Measurements from ENCODE around the gene CLEC9A.

DNA sequence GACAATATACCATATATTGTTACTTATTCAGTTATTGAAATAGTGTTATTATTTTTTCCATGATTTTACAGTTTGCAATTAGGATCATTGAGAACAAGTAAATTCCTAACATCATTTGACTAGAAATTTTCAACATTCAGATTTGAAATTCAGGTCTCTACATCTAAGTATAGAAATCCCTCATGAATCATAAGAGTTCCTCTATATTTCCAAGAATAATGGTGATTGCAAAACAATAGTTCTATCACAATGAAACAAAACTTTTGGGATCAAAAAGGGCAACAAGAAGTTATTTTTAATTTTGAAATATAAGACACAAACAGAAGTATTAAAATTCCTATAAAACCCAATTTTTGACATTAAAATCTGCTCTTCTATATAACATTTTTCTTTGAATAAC is 57.5 kb downstream of the CLEC9A start:
- TF ChIP-seq, protein P1, sequence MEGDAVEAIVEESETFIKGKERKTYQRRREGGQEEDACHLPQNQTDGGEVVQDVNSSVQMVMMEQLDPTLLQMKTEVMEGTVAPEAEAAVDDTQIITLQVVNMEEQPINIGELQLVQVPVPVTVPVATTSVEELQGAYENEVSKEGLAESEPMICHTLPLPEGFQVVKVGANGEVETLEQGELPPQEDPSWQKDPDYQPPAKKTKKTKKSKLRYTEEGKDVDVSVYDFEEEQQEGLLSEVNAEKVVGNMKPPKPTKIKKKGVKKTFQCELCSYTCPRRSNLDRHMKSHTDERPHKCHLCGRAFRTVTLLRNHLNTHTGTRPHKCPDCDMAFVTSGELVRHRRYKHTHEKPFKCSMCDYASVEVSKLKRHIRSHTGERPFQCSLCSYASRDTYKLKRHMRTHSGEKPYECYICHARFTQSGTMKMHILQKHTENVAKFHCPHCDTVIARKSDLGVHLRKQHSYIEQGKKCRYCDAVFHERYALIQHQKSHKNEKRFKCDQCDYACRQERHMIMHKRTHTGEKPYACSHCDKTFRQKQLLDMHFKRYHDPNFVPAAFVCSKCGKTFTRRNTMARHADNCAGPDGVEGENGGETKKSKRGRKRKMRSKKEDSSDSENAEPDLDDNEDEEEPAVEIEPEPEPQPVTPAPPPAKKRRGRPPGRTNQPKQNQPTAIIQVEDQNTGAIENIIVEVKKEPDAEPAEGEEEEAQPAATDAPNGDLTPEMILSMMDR (IDR thresholded peaks at IDR 0.05 in 2 of 3, conservative IDR thresholded peaks at IDR 0.05 in 1 of 3; ENCODE audit: insufficient read depth in 2 of 3, low read depth in 1 of 3, low read length in 3 of 3): no peak
- TF ChIP-seq ESRRB (CRISPR knock-in tag; IDR thresholded peaks at IDR 0.05; ENCODE audit: borderline replicate concordance) (no peak), ZNF224 (CRISPR knock-in tag; IDR thresholded peaks at IDR 0.05) (no peak), POLR3A (IDR thresholded peaks at IDR 0.05; ENCODE audit: borderline replicate concordance, extremely low read depth, insufficient read depth, insufficient read length) (no peak), MTF1 (CRISPR knock-in tag; IDR thresholded peaks at IDR 0.05; ENCODE audit: borderline replicate concordance) (no peak), ZNF263 (CRISPR knock-in tag; IDR thresholded peaks at IDR 0.05; ENCODE audit: borderline replicate concordance) (no peak), EP300 (IDR thresholded peaks at IDR 0.05; ENCODE audit: low read length) (no peak), POLR2A (conservative IDR thresholded peaks at IDR 0.05) (no peak), RFX5 (IDR thresholded peaks at IDR 0.05; ENCODE audit: low read depth, low read length) (no peak), NFIC (IDR thresholded peaks at IDR 0.05) (no peak), HLTF (IDR thresholded peaks at IDR 0.05) (no peak), MCM2 (IDR thresholded peaks at IDR 0.05; ENCODE audit: low read depth) (no peak), IRF2 (CRISPR knock-in tag; IDR thresholded peaks at IDR 0.05) (no peak)
